HepG2 (cell line): Measurements from ENCODE around the gene SV2B. TPM values are rescaled to one million over a fixed set of nuclear protein-coding genes. Genes with fewer than 3 reads are reported as not detected.

ENCODE experiments used
- ATAC-seq: fragments of 200-7000 bp; cut with Tn5 transposase; 3 replicates; pipeline ENCODE4 v1.9.1; 2020; ENCODE audit warnings: mild to moderate bottlenecking, moderate library complexity
- BruUV-seq: library from RNA; stranded (reverse); fragments of 400-500 nt; replicated peaks from 2 replicates; lab custom pipeline; 2021; lab: Mats Ljungman, UMichigan
- CTCF ChIA-PET: fragments of 300-600 bp; formaldehyde crosslinking; extraction: SDS; loops from one replicate; lab custom pipeline; 2021; ENCODE audit warnings: low total read pairs, inconsistent platforms, low intra/inter-chr PET ratio; lab: Yijun Ruan, JAX
- POLR2A ChIA-PET: fragments of 350-600 bp; sonication (Branson Sonifier 250); formaldehyde crosslinking; loops from one replicate; lab custom pipeline; 2020; ENCODE audit warnings: antibody characterized with exemption, inconsistent platforms; lab: Yijun Ruan, JAX
- DNase-seq: peaks from one replicate; pipeline ENCODE4 v3.0.0-alpha.2; 2015; ENCODE audit warnings: low spot score
- FAIRE-seq: peaks from 3 replicates; lab custom pipeline; 2011; peaks lifted over from hg19 to GRCh38; lab: Jason Lieb, UNC
- H2AFZ ChIP-seq: one replicate; pipeline ENCODE4 v1.6.1; 2011; ENCODE audit warnings: low read length, inconsistent platforms
- H3K27ac ChIP-seq: fragments of 300-600 bp; 3 replicates; pipeline ENCODE4 v1.8.0; 2011; ENCODE audit warnings: mixed run types, mild to moderate bottlenecking, mixed read lengths, low read length, inconsistent platforms; ENCODE audit not compliant: insufficient read depth; ENCODE audit errors: extremely low read length
- H3K27me3 ChIP-seq, 2 experiments: fragments of 200-600 bp in 1 of 2; 2 replicates in 1 of 2; 3 replicates in 1 of 2; pipeline versions ENCODE4 v1.6.0 to v1.8.0; 2011; ENCODE audit warnings: low read length in 2 of 2, mild to moderate bottlenecking in 2 of 2, moderate library complexity in 2 of 2, inconsistent platforms in 1 of 2; ENCODE audit not compliant: insufficient read depth in 2 of 2, control insufficient read depth in 1 of 2
- H3K36me3 ChIP-seq, 2 experiments: fragments of 200-600 bp in 1 of 2; replicated peaks in 1 of 2; 2 replicates in 1 of 2; 3 replicates in 1 of 2; pipeline versions ENCODE4 v1.5.1 to v1.8.0; 2011; ENCODE audit warnings: low read length in 2 of 2, inconsistent platforms in 1 of 2; ENCODE audit not compliant: insufficient read depth in 2 of 2, control insufficient read depth in 1 of 2
- H3K4me1 ChIP-seq: 2 replicates; pipeline ENCODE4 v1.5.1; 2012; ENCODE audit warnings: low read length, inconsistent platforms; ENCODE audit not compliant: insufficient read depth
- H3K4me2 ChIP-seq: 2 replicates; pipeline ENCODE4 v1.6.0; 2011; ENCODE audit warnings: low read depth, low read length, inconsistent platforms
- H3K4me3 ChIP-seq, 3 experiments: fragments of 200-600 bp in 1 of 3; sonication (generic), shearing (Covaris generic) in 1 of 3; replicated peaks in 1 of 3; 2 replicates each; pipeline ENCODE4 v1.5.1; 2011 to 2016; ENCODE audit warnings: low read length in 3 of 3, inconsistent platforms in 2 of 3, low read depth in 2 of 3, mild to moderate bottlenecking in 2 of 3, control low read depth in 1 of 3, mixed read lengths in 1 of 3; ENCODE audit not compliant: insufficient read depth in 1 of 3
- H3K79me2 ChIP-seq: one replicate; pipeline ENCODE4 v1.6.1; 2011; ENCODE audit warnings: low read length, inconsistent platforms; ENCODE audit not compliant: insufficient read depth
- H3K9ac ChIP-seq: 2 replicates; pipeline ENCODE4 v1.6.0; 2011; ENCODE audit warnings: mild to moderate bottlenecking, low read depth, low read length, inconsistent platforms; ENCODE audit not compliant: insufficient read depth
- H3K9me3 ChIP-seq: 2 replicates; pipeline ENCODE4 v1.5.1; 2012; ENCODE audit warnings: mild to moderate bottlenecking, low read length
- H4K20me1 ChIP-seq: 2 replicates; pipeline ENCODE4 v1.6.0; 2011; ENCODE audit warnings: inconsistent platforms, mild to moderate bottlenecking, low read length, moderate library complexity; ENCODE audit not compliant: insufficient read depth
- CREM ChIP-seq, 2 experiments: sonication (generic) in 1 of 2; formaldehyde crosslinking in 1 of 2; IDR thresholded peaks; 2 replicates each; pipeline versions ENCODE4 v1.4.0 to v1.6.1; 2016 to 2020; ENCODE audit warnings: antibody characterized with exemption in 1 of 2, mild to moderate bottlenecking in 1 of 2, missing genetic modification reagents in 1 of 2
- DBP ChIP-seq: sonication (generic); formaldehyde crosslinking; IDR thresholded peaks from 2 replicates; pipeline ENCODE4 v1.4.0; 2020; ENCODE audit warnings: missing genetic modification reagents; ENCODE audit errors: not compliant biosample characterization
- DMAP1 ChIP-seq: IDR thresholded peaks from 2 replicates; pipeline ENCODE4 v1.6.1; 2016
- EEA1 ChIP-seq: sonication (generic); formaldehyde crosslinking; IDR thresholded peaks from 2 replicates; pipeline ENCODE4 v1.5.1; 2020; ENCODE audit warnings: mild to moderate bottlenecking, missing genetic modification reagents, borderline replicate concordance
- ELK4 ChIP-seq: sonication (generic); formaldehyde crosslinking; IDR thresholded peaks from 2 replicates; pipeline ENCODE4 v1.9.0; 2021; ENCODE audit warnings: missing genetic modification reagents, borderline replicate concordance
- FOXA3 ChIP-seq: IDR thresholded peaks from 2 replicates; pipeline ENCODE4 v1.6.1; 2016; ENCODE audit warnings: missing genetic modification reagents, missing compliant biosample characterization
- HES4 ChIP-seq: sonication (generic); formaldehyde crosslinking; IDR thresholded peaks from 2 replicates; pipeline ENCODE4 v1.9.0; 2021; ENCODE audit warnings: mild to moderate bottlenecking, missing genetic modification reagents, borderline replicate concordance
- IRF2 ChIP-seq: IDR thresholded peaks from 2 replicates; pipeline ENCODE4 v1.6.1; 2018; ENCODE audit warnings: missing genetic modification reagents, missing compliant biosample characterization
- KLF16 ChIP-seq, 2 experiments: sonication (generic) in 1 of 2; formaldehyde crosslinking in 1 of 2; IDR thresholded peaks; 2 replicates each; pipeline versions ENCODE4 v1.6.1 to v1.8.0; 2016 to 2023; ENCODE audit warnings: missing genetic modification reagents in 2 of 2, missing compliant biosample characterization in 1 of 2
- MTA3 ChIP-seq: sonication (generic); formaldehyde crosslinking; IDR thresholded peaks from 2 replicates; pipeline ENCODE4 v1.4.0; 2020; ENCODE audit warnings: missing genetic modification reagents
- PCBP1 ChIP-seq: fragments of 200-400 bp; formaldehyde crosslinking; IDR thresholded peaks from 2 replicates; pipeline ENCODE4 v1.6.1; 2017; ENCODE audit warnings: mild to moderate bottlenecking, low read depth, low read length, borderline replicate concordance
- PPARG ChIP-seq: conservative IDR thresholded peaks from 2 replicates; pipeline ENCODE4 v1.6.1; 2016; ENCODE audit warnings: missing biosample characterization, missing genetic modification reagents
- SNRNP70 ChIP-seq: fragments of 200-400 bp; formaldehyde crosslinking; IDR thresholded peaks from 2 replicates; pipeline ENCODE4 v1.6.1; 2017; ENCODE audit warnings: mild to moderate bottlenecking, low read depth, low read length, moderate library complexity
- TMF1 ChIP-seq: sonication (generic); formaldehyde crosslinking; IDR thresholded peaks from 2 replicates; pipeline ENCODE4 v1.8.1; 2022; ENCODE audit warnings: low read depth, missing genetic modification reagents
- ZNF335 ChIP-seq: sonication (generic); formaldehyde crosslinking; IDR thresholded peaks from 2 replicates; pipeline ENCODE4 v1.4.0; 2020; ENCODE audit warnings: missing genetic modification reagents
- ZNF432 ChIP-seq: sonication (generic); formaldehyde crosslinking; IDR thresholded peaks from 2 replicates; pipeline ENCODE4 v1.5.0; 2020; ENCODE audit warnings: missing genetic modification reagents, mild to moderate bottlenecking, borderline replicate concordance
- ZNF709 ChIP-seq: sonication (generic); formaldehyde crosslinking; IDR thresholded peaks from 2 replicates; pipeline ENCODE4 v1.5.0; 2020; ENCODE audit warnings: mild to moderate bottlenecking, missing genetic modification reagents
- ZSCAN25 ChIP-seq: sonication (generic); formaldehyde crosslinking; IDR thresholded peaks from 2 replicates; pipeline ENCODE4 v1.8.0; 2022; ENCODE audit warnings: mild to moderate bottlenecking, missing genetic modification reagents
- WGBS: methylation state at CpG from one replicate; pipeline ENCODE4 v1.1.6; 2017; ENCODE audit warnings: low lambda C conversion rate; 5-methylcytosine and 5-hydroxymethylcytosine counted together
- in situ Hi-C: cut with HindIII; loops from 2 replicates; pipeline ENCODE4 v1.10.0; 2017; ENCODE audit warnings: low pct_unique_long_range_greater_than_20kb; ENCODE audit not compliant: extremely low pct_ligation_motif_present
- intact Hi-C: fragments of 100-400 bp; cut with micrococcal nuclease; formaldehyde crosslinking; loops from one replicate; pipeline ENCODE4 v1.10.0; 2022; ENCODE audit not compliant: unreplicated experiment
- polyA plus RNA-seq, 8 experiments: library from polyadenylated mRNA; depleted of rRNA in 3 of 8; stranded (reverse) in 7 of 8; unstranded in 1 of 8; fragments of >200 nt; fragmentation: Illumina TruSeq in 4 of 8; extraction: Trizol in 4 of 8; gene quantifications; 2 replicates each; pipeline versions ENCODE4 v1.2.1 to v1.2.3, GENCODE V29; 2011 to 2016; ENCODE audit warnings: low read depth in 4 of 8, missing spikeins in 1 of 8, mixed read lengths in 1 of 8; ENCODE audit not compliant: insufficient read depth in 1 of 8
- total RNA-seq, 5 experiments: library from RNA; depleted of rRNA; stranded (reverse); fragments of >200 nt; fragmentation: Illumina TruSeq; extraction: Trizol; gene quantifications; 2 replicates each; pipeline ENCODE4 v1.2.3, GENCODE V29; 2016; ENCODE audit warnings: low read depth in 1 of 5

SV2B gene
- total and polyA plus RNA-seq, 2 of the 13 experiments (the other 11 are each of a cell fraction or from before 2014, with no cell fraction given) = not detected

GRCh38 chr15:91302588-91303439 is 202.8 kb downstream of the SV2B start (continued):
- TF ChIP-seq EEA1 (CRISPR knock-in tag) (no peak), KLF16 (CRISPR knock-in tag; IDR thresholded peaks at IDR 0.05) (no peak), PCBP1 (no peak), SNRNP70 (no peak), ZSCAN25 (CRISPR knock-in tag) (no peak)

GRCh38 chr15:91304210-91304609 is 204.2 kb downstream of the SV2B start:
- H2AFZ ChIP-seq = no peak overlapping the region
- no peaks in the 10 kb centered on the region for H4K20me1 ChIP-seq
- ATAC-seq (no peak), FAIRE-seq (no peak), DNase-seq (no peak)
- peaks cover 1 to 5% of the 10 kb centered on the region in 2 experiments; a peak in 4 of 5 replicates for H3K27me3 ChIP-seq
- no peaks in the 10 kb centered on the region for H3K79me2 ChIP-seq
- no peak overlapping the region for H3K9ac ChIP-seq
- no peaks in the 10 kb centered on the region for H3K36me3 ChIP-seq
- no peak overlapping the region for H3K4me3 ChIP-seq
- no peak for TF ChIP-seq DBP (CRISPR knock-in tag)
- no peak for TF ChIP-seq TMF1 (CRISPR knock-in tag)
- TF ChIP-seq ZNF335 (CRISPR knock-in tag) = no peak
- no peak for TF ChIP-seq ELK4 (CRISPR knock-in tag)
- no peak for TF ChIP-seq ZNF432 (CRISPR knock-in tag)
- TF ChIP-seq ZNF709 (CRISPR knock-in tag) = no peak
- no peak for TF ChIP-seq MTA3 (CRISPR knock-in tag)
- no peak for TF ChIP-seq PPARG
- TF ChIP-seq CREM (IDR thresholded peaks at IDR 0.05) = no peak
- TF ChIP-seq CREM (CRISPR knock-in tag; IDR thresholded peaks at IDR 0.05) = no peak
- TF ChIP-seq IRF2 (CRISPR knock-in tag) = no peak
- no peak for TF ChIP-seq FOXA3 (CRISPR knock-in tag)
- TF ChIP-seq DMAP1 (CRISPR knock-in tag) = no peak
- TF ChIP-seq HES4 (CRISPR knock-in tag) = no peak
- no peak overlapping the region for H3K4me2 ChIP-seq
- in situ Hi-C loops (loop anchor here (5.0 to 10.0 kb wide), 2 partner anchors 551 to 778 kb away; partner anchors contain the start of gene SLCO3A1), intact Hi-C loops (loop anchor here (5.0 kb wide), 1 partner anchor 403 kb away; no protein-coding TSS in a partner anchor)
- WGBS = 4% methylated on average over 2 of the region's 2 CpGs
- ChIA-PET CTCF (interaction anchor here (1.1 to 2.2 kb wide), 2 partner anchors 548 to 773 kb away, joined by 5 to 13 read pairs; no protein-coding TSS in a partner anchor), POLR2A (no interaction called here)
- H3K4me1 ChIP-seq = no peaks in the 10 kb centered on the region
- no TSS peak for BruUV-seq
- no peaks in the 10 kb centered on the region for H3K9me3 ChIP-seq
- H3K27ac ChIP-seq = no peak overlapping the region
